ENCODE data around the gene IL17RE. TPM values are rescaled to one million over a fixed set of nuclear protein-coding genes. Genes with fewer than 3 reads are reported as not detected.
A peak's percentile ranks its signal among the peaks of the same experiment; 100 is the strongest.

The IL17RE gene
- total and polyA plus RNA-seq, 2 of the 13 experiments (the other 11 are each of a cell fraction or from before 2014, with no cell fraction given): 14.5 to 24.1 TPM

- TF ChIP-seq FIP1L1 (IDR thresholded peaks at IDR 0.05; ENCODE audit: borderline replicate concordance, insufficient read depth, low read depth, low read length) (no peak; the same call in 1 of the 2 replicates), E2F5 (CRISPR knock-in tag; conservative IDR thresholded peaks at IDR 0.05) (no peak), YY1 (IDR thresholded peaks at IDR 0.05; ENCODE audit: insufficient read depth, insufficient replicate concordance, low read depth, low read length) (peak; percentile 61), ETV6 (CRISPR knock-in tag; conservative IDR thresholded peaks at IDR 0.05) (peak; percentile 54; the same call in 1 of the 2 replicates), ZNF44 (CRISPR knock-in tag; IDR thresholded peaks at IDR 0.05) (peak; percentile 83; the same call in 1 of the 2 replicates), USF2 (IDR thresholded peaks at IDR 0.05; ENCODE audit: low read depth, low read length) (no peak), USF2 (CRISPR knock-in tag; IDR thresholded peaks at IDR 0.05; ENCODE audit: borderline replicate concordance) (no peak), MIER2 (CRISPR knock-in tag; IDR thresholded peaks at IDR 0.05) (no peak), ZNF317 (CRISPR knock-in tag; IDR thresholded peaks at IDR 0.05) (peak; percentile 67; the same call in 1 of the 2 replicates), XBP1 (CRISPR knock-in tag; IDR thresholded peaks at IDR 0.05) (no peak), ZNF605 (CRISPR knock-in tag; IDR thresholded peaks at IDR 0.05) (peak; percentile 68), SNAPC2 (CRISPR knock-in tag; IDR thresholded peaks at IDR 0.05) (no peak), LBX2 (CRISPR knock-in tag; IDR thresholded peaks at IDR 0.05; ENCODE audit: borderline replicate concordance) (no peak), IKZF5 (CRISPR knock-in tag; IDR thresholded peaks at IDR 0.05) (0 out of 2 replicates have a peak, but pooled peaks have one; percentile 13), ZMYM3 (CRISPR knock-in tag; IDR thresholded peaks at IDR 0.05) (0 out of 2 replicates have a peak, but pooled peaks have one; percentile 20), RBM39 (IDR thresholded peaks at IDR 0.05; ENCODE audit: low read depth, low read length, poor library complexity, severe bottlenecking) (peak; percentile 44), ZNF597 (CRISPR knock-in tag; IDR thresholded peaks at IDR 0.05) (no peak; the same call in 1 of the 2 replicates), ZSCAN30 (CRISPR knock-in tag; IDR thresholded peaks at IDR 0.05) (no peak), JUN (CRISPR knock-in tag; IDR thresholded peaks at IDR 0.05) (0 out of 2 replicates have a peak, but pooled peaks have one; percentile 57), IRF2 (CRISPR knock-in tag; IDR thresholded peaks at IDR 0.05) (0 out of 2 replicates have a peak, but pooled peaks have one; percentile 24), CENPT (CRISPR knock-in tag; IDR thresholded peaks at IDR 0.05; ENCODE audit: low read depth) (peak; percentile 49; the same call in 1 of the 2 replicates)
These were observed 44.7 kb downstream of the IL17RE start (continued) for GRCh38 chr3:9947025-9947995.

All from HepG2 (cell line).